Activated effector memory CD4-positive, alpha-beta T cell treated with Interleukin-2 at 50 U/mL for 16 hours (primary cell): ENCODE results near the gene EDEM2.
"Not testable (repeated sequence)": the region's sequence is repeated elsewhere in the genome, so short reads cannot be mapped to it uniquely, and the experiment has no call there.

Source experiments
- DNase-seq: peaks from one replicate; pipeline ENCODE4 v3.0.0-alpha.2; 2020

Gene EDEM2

GRCh38 chr20:35084998-35085397 lies 62.1 kb downstream of the EDEM2 start:
- no peak for DNase-seq

- not testable (repeated sequence) for DNase-seq
Measured at GRCh38 chr20:35080348-35080642, 66.8 kb downstream of the EDEM2 start.

- DNase-seq = no peak
Measured at GRCh38 chr20:35079472-35080347, 67.4 kb downstream of the EDEM2 start.

GRCh38 chr20:35077872-35078271 lies 69.3 kb downstream of the EDEM2 start:
- DNase-seq = no peak

GRCh38 chr20:35077341-35077740 lies 69.8 kb downstream of the EDEM2 start:
- no peak for DNase-seq

GRCh38 chr20:35071436-35072153 lies 75.5 kb downstream of the EDEM2 start:
- DNase-seq = not testable (repeated sequence)

GRCh38 chr20:35066194-35066593 lies 80.9 kb downstream of the EDEM2 start:
- no peak for DNase-seq
